ENCODE measurements around the gene VAV3. TPM values are rescaled to one million over a fixed set of nuclear protein-coding genes. Genes with fewer than 3 reads are reported as not detected.

VAV3 gene
- total and polyA plus RNA-seq, 10 of the 15 experiments (the other 5 are each of a cell fraction or from before 2014, with no cell fraction given), result 0.84 to 5.5 (median 3.4) TPM

- H3K9me3 ChIP-seq (replicated peaks; ENCODE audit: control insufficient read depth, insufficient read depth, low read length), result no peaks in the 10 kb centered on the region
- intact Hi-C loops (cut with micrococcal nuclease; ENCODE audit: unreplicated experiment), result no loop called here
- H3K4me1 ChIP-seq (ENCODE audit: control insufficient read depth, insufficient read depth, low read length), result no peaks in the 10 kb centered on the region
- H3K36me3 ChIP-seq (ENCODE audit: control insufficient read depth in 2 of 2, insufficient read depth in 2 of 2, low read length in 1 of 2), result no peaks in the 10 kb centered on the region
- no peak overlapping the region for H3K27ac ChIP-seq (ENCODE audit: control insufficient read depth, insufficient read depth)
- SMC1A ChIA-PET (ENCODE audit: uncharacterized antibody, unreplicated experiment), result no interaction called here
- no TSS peak for BruUV-seq (replicated peaks)
- POLR2A ChIA-PET, result no interaction called here
- CTCF ChIA-PET, result interaction anchor here (0.9 kb wide), 1 partner anchor 13 kb away, joined by 3 read pairs; no protein-coding TSS in a partner anchor
- DNase-seq (ENCODE audit: low read depth, low spot score) (no peak), ATAC-seq (no peak), FAIRE-seq (no peak)
- H3K27me3 ChIP-seq (replicated peaks in 1 of 2; ENCODE audit: control insufficient read depth in 2 of 2, insufficient read depth in 2 of 2, low read length in 1 of 2), result no peaks in the 10 kb centered on the region
- H3K4me2 ChIP-seq (ENCODE audit: control insufficient read depth, insufficient read depth), result no peak overlapping the region
- in situ Hi-C loops (cut with MboI), result no loop called here
- RAD21 ChIA-PET (ENCODE audit: unreplicated experiment), result no interaction called here
- TF ChIP-seq MTA3 (IDR thresholded peaks at IDR 0.05; ENCODE audit: borderline replicate concordance, low read length) (no peak), NR2C1 (IDR thresholded peaks at IDR 0.05) (no peak), GABPA (IDR thresholded peaks at IDR 0.05; ENCODE audit: low read depth) (no peak), PRDM15 (CRISPR knock-in tag; IDR thresholded peaks at IDR 0.05) (no peak), RB1 (IDR thresholded peaks at IDR 0.05; ENCODE audit: borderline replicate concordance) (no peak), YY1 (IDR thresholded peaks at IDR 0.05; ENCODE audit: low read depth, low read length) (no peak), CBX5 (IDR thresholded peaks at IDR 0.05; ENCODE audit: low read depth) (no peak)
- TF ChIP-seq, protein P1, sequence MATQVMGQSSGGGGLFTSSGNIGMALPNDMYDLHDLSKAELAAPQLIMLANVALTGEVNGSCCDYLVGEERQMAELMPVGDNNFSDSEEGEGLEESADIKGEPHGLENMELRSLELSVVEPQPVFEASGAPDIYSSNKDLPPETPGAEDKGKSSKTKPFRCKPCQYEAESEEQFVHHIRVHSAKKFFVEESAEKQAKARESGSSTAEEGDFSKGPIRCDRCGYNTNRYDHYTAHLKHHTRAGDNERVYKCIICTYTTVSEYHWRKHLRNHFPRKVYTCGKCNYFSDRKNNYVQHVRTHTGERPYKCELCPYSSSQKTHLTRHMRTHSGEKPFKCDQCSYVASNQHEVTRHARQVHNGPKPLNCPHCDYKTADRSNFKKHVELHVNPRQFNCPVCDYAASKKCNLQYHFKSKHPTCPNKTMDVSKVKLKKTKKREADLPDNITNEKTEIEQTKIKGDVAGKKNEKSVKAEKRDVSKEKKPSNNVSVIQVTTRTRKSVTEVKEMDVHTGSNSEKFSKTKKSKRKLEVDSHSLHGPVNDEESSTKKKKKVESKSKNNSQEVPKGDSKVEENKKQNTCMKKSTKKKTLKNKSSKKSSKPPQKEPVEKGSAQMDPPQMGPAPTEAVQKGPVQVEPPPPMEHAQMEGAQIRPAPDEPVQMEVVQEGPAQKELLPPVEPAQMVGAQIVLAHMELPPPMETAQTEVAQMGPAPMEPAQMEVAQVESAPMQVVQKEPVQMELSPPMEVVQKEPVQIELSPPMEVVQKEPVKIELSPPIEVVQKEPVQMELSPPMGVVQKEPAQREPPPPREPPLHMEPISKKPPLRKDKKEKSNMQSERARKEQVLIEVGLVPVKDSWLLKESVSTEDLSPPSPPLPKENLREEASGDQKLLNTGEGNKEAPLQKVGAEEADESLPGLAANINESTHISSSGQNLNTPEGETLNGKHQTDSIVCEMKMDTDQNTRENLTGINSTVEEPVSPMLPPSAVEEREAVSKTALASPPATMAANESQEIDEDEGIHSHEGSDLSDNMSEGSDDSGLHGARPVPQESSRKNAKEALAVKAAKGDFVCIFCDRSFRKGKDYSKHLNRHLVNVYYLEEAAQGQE (IDR thresholded peaks at IDR 0.05; ENCODE audit: low read depth, low read length), result no peak
- H2AFZ ChIP-seq (ENCODE audit: control insufficient read depth, low read depth, low read length), result no peak overlapping the region
- H3K79me2 ChIP-seq (ENCODE audit: control insufficient read depth, insufficient read depth, low read length), result no peaks in the 10 kb centered on the region
- H4K20me1 ChIP-seq (ENCODE audit: control insufficient read depth, insufficient read depth), result no peaks in the 10 kb centered on the region
- H3K4me3 ChIP-seq, result no peak overlapping the region
- H3K9ac ChIP-seq (ENCODE audit: control insufficient read depth, insufficient read depth, low read length), result no peak overlapping the region
- 0% methylated on average over 1 of the region's 1 CpG for WGBS (ENCODE audit: insufficient coverage, insufficient replicate concordance, low lambda C conversion rate, missing lambda C conversion rate)
These were observed 321.2 kb downstream of the VAV3 start for GRCh38 chr1:107643766-107644165.

All from GM12878 (cell line).